IPS-11a (cell line): ENCODE data around the gene GFRA1.
"Not testable (repeated sequence)": the region's sequence is repeated elsewhere in the genome, so short reads cannot be mapped to it uniquely, and the experiment has no call there.

Source experiments
- H3K4me3 ChIP-seq: one replicate; pipeline ENCODE4 v1.5.1; 2013; ENCODE audit warnings: low read depth, low read length, control low read depth

Gene GFRA1

DNA sequence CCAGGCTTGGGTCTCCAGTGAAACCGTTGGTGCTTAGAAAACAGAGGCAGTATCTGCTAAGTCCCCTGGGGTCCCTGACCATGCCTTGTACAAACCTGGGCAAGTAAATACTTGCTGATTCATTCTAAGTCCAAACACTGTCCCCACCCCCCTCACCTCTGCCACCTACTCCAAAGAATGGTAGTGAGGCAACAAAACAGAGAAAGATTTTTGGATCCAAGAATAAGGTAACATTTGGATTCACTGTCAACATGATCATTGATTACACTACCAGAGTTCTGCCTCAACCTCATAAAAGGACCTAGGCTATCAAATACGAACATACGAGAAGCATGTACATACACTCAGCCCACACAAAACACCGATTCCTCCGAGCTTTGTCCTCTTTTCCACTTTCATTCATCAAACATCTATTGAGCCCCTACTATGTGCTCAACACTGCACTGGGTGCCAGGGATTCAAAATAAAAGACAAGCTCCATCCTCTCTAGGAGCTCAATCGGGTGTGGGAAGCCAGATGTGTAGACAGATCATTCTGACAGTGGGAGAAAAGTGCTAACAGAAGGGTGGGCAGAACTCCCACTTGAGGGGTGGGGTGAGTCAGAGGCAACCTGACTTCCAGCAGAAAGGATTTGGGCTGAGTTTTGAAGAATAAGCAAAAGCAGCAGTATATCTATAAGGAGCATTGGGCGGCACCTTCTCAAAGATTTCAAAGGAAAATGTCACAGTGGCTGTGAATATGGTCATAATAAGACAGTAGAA, 71.2 kb downstream of the GFRA1 start:
- H3K4me3 ChIP-seq = no peak overlapping the region

DNA sequence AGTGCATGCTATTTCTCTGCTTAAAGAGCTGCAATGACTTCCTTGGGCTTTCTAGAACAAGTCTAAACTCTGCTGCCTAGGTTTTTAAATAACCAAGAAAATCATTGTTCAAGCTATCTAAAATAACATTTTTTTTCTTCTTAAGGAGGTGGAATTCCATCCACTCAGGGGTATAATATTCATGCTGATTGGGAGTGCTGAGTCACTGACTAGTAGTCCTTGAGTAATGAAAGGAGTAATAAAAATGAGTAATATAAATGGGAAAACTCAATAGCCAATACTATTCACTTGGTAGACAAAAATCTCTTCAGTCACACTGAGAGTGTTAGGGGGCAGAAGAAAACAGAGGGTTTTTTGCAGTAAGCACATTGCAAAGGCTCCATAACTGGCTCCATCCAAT, 72.0 kb downstream of the GFRA1 start:
- H3K4me3 ChIP-seq = no peak overlapping the region

DNA sequence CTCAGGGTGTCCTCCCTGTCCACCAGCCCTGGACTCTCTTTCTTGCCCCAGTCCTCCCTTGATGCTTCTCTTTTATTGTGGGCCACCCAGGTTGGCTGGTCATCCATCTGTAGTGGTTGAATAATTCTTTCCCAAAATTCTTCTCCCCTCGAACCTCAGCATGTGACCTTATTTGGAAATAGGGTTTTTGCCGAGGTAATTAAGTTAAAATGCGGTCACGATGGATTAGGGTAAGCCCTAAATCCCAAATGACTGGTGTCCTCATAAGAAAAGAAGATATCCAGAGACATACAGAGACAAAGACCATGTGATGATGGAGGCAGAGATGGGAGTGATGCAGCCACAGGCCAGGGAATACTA, 74.3 kb downstream of the GFRA1 start:
- H3K4me3 ChIP-seq = no peak overlapping the region

DNA sequence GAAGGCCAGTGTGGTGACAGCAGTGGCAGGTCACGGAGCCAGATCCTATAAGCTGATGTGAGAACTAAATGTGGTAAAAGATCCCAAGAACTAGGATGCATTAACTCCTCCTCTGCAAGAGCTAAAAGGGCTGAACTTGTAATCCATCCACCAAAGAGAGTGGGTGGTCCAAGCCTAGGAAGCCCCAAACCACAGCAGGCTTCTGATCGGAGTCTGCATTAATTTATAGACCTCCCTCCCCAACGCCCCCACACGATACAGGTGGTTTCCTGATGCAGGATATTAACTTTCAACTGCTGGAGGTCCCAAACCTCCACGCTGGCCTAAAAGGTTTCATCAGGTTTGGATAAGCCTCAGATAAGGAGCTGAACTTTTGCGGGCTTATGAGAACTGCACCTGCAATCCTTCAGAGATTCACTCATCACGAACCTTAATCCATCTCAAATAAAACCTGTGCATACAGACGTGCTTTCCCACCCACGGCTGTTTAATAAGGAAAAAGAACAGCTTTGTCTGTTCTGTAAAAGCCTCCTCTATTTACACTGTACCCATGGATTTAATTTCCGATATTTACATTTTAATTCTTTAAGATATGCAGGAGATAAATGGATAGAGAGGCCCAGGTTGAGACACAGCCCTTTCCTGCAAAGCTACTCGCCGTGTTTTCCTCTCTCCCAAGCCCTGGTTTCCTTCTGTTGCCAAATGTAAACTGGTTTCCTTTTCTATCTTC, 74.9 kb downstream of the GFRA1 start:
- no peak overlapping the region for H3K4me3 ChIP-seq

DNA sequence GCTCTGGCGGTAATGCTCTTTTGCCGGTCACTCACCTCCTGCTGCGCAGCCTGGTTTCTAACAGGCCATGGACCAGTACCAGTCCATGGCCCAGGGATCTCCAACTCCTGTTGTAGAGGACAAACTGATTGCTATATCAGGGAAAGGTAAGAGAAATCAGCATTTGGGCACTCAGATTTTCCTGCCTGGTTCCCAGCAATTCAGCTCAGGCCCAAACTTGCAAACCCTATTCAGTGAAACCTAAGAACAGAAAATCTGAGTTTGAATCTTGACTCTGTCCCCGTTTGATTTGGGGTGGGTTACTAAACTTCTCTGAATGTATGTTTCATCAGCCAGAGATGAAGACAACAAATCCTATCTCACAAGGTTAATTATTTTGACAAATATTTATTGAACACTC, 77.4 kb downstream of the GFRA1 start:
- no peak overlapping the region for H3K4me3 ChIP-seq

DNA sequence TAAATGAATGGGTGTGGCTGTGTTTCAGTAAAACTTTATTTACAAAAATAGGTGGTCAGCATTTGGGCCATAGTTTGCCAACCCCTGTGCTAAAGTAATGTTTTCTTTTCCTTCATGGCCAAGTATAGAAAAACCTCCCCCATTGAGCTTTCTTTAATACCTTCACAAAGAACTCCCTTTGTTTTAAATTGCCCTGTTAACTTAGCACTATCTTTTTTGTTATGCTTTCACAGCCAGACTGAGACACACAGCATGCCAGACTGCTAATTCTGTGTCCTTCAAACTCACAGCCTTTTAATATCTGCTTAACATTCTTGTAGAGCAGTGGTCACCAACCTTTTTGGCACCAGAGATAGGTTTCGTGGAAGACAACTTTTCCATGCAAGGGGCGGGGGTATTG, 78.0 kb downstream of the GFRA1 start:
- no peak overlapping the region for H3K4me3 ChIP-seq

DNA sequence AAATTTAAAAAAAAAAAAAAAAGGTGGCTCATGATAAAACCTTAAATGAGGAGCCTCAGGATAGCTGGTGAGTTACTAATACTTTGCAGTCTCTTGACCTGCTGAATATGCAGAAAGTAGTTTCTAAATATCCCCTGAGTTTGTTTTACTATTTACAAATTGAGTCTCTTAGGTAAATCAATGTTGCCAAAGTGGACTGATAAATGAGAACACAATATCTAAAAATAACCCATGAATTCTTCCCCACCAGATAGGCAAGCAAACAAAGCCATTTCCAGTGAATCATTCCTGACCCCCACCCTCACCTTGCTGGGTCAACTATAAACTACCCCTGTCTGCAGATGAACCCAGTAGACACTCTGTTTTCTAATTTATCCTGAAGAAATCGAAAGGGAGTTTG, 78.9 kb downstream of the GFRA1 start:
- H3K4me3 ChIP-seq = no peak overlapping the region

DNA sequence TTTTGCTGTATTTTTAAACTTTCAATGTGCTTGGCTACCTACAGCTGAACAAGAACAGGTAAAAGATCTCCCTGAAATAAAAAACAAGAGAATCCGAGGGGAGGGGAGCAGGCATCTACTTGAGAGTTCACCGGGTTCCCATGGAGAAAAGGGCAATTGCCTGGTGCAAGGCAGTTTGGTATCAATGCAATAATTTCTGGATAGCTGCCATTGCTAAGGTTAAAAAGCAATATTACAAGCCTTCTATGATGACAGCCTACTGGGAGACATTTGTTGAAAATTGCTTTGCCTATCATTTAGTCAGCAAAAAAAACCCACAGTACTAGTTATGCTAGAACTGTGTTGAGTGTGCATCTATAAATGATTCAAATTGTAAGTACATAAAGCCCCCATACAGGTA, 82.1 kb downstream of the GFRA1 start:
- H3K4me3 ChIP-seq = no peak overlapping the region

DNA sequence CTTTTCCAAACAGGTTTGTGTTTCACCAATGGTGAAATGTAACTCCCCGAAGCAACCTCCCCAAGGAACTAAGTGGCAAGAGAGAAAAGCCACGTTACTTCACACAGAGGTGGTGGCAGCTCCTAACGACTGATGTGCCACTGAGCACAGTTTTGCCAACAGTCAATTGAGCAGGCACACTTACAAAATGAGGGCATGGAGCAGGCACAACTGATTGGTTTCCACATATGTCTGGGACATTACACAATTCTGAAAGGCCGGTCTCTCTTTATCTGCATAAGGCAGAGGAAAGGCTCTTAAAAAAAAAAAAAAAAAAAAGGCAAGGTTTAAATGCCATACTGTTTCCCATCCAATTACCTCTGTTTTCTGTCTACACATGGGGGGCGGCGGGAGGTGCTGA, 86.7 kb downstream of the GFRA1 start:
- no peak overlapping the region for H3K4me3 ChIP-seq

DNA sequence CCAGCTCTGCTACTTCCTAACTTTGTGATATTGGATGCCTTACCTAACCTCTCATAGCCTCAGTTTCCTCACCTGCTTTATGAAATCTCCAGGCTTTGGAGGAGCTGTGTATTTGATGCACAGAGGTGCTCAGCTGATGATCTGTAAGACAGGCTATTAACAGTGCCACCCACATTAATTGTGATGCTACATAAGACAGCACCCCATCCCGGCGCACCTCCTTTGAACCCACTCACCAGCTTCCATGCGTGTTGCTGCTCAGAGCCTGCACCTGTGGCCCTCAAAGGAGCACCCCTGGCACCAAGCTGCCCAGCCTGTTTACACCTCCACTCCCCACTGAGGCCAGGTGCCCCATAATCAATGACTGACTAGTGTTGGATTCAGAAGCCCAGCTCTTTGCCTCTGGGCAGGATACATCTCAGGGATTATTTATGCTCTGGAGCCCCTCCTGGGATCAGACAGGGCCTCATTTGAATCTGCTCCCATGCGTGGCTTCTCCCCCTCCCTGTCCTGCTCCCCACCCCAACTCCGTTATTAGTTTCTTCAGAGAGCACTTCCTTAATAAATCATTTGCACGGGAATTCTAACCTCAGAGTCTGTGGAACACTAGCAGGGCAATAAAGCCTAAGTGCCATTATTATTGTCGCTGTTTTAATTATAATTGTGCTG, 87.7 kb downstream of the GFRA1 start:
- no peak overlapping the region for H3K4me3 ChIP-seq

DNA sequence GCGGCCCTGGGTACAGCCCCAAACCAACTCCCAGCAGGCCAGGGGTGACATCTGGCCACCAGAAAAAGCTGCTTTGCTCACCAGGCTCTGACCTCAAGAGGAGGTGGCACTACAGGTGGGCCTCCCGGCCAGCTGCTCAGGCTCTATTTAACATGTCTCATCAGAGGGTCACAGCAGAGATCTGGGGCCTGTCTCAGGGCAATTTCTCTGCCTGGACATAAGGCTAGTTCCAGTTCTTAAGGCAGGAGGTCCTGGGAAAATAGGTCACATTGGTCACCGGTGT, 88.6 kb downstream of the GFRA1 start:
- no peak overlapping the region for H3K4me3 ChIP-seq

DNA sequence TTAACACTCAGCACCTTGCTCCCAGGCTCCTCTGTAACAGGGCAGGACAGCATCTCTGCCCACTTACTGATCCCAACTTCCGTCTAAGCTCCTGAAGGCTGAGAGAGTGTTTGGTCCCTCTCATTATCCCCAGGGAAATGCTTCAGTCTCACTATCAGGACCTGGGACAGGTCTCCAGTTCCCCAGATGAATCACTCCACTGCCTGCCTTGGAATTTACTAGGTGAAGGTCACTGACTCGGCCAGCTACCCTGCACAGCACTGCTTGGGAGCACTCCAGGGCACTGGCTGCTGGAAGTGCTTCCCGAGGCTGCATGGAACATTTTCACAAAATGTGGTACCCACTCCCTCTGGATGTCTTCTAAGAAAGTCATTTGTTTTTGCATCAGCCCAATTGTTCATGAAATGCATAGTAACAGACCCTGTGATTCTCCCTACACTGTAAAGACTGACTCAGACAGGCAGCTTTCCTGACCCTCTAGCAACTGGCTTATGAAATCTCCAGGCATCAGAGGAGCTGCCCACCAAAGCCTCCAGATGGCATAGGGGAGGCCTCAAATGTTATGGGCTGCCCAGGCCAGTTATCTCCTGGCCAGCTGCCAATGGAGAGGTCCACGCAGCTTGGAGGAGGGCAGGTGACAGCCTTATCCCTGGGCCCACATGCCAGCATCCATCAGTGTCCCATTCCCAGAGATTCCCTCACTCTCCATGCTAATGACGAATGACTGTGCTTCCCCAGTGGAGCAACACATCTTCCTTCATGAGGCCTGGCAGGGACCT, 89.1 kb downstream of the GFRA1 start:
- H3K4me3 ChIP-seq = no peak overlapping the region

DNA sequence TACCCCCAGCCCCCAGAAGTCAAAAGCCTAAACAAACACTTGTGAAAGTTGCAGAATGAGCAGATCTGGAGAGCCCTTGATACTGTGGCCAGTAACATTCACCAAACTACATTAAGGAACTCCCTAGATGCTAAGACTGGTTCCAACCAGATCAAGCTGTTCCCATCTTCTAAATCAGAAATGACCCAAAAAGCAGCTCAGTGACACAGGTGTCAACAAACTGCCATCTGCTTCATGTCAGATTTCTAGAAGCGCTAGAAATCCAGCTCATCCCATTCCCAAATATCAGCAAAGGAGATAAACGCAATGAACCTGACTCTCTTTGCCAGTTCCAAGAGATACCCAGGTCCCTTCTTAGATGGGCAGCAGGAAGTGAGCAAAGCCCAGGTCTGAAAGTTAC, 90.6 kb downstream of the GFRA1 start:
- H3K4me3 ChIP-seq = no peak overlapping the region

DNA sequence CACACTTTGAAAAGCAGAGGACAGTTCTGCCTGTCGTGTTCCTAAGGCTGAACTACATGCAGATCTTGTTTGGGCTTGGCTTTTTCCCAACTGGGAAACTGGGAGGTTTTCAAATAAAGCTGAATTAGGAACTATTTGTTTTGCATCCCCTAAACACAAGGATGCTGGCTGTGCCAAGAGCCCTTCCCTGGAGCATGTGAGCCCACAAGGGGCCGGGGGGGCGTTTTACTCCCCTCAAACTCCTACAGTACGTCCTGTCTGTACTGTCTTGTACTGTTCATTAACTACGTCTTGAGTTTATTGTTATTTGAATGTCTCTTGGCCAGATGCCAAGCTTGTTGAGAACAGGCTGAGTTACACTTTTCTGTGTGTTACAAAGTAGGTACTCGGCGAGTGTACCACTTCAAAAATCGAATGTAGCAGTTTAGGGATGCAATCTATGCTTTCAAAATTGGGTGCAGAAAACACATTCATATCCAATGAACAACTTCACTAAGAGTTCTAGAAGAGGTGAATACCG, 94.9 kb downstream of the GFRA1 start:
- H3K4me3 ChIP-seq = no peak overlapping the region

DNA sequence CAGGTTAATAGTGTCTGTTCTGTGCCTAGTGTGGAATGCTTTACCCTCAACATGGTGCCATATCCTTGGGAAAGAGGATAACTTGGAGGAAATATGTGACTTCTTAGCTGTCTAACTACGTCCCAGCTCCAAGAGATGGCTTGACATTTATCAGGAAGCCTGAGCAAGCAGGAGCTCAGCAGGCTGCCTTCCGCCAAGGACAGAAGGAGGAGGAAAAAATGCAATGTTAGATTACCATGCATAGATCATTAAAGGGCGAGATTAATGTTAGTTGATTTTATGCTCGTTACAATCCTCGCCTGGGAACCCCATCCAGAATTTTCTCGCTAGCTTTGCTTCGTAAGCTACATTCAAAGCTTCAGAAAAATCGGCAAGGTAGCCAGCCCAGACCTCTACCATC, 97.8 kb downstream of the GFRA1 start:
- H3K4me3 ChIP-seq = no peak overlapping the region

DNA sequence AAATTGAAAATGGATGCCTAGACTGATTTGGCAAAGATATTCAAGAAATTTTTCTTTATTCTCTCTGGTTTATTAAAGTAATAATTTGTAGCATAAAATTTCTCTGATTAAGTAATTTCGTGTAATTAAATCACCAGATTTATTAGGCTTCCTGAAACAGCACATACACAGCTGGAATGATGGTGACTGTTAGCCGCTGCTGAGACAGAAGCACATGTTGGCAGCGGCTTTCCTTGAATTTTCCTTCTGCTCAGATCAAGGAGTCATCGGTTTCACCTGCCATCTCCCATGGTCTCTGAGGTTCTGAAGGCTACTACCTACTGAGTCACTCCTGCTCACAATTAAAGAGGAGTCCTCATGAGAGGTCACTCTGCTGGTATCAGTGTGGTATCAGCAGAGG, 101.5 kb downstream of the GFRA1 start:
- H3K4me3 ChIP-seq = no peak overlapping the region

DNA sequence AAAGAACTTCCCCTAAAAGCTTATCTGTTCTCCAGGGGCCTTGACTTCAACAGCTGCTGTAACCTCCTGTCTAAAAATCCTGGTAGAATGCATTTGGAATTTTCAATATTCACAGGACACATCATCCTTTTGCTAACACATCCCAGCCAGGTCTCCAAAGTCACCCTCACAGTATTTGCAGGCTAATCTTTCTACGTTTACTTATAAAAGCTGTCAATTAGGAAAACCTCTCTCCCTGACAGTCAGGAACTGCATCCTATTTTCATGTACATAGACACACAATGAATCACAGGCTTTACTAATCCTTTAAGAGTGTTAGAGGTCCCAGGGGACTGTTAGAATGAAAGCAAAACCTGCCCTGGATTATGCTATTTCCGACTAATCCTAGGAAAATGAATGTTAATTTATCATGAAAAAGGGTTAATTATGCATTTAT, 102.2 kb downstream of the GFRA1 start:
- H3K4me3 ChIP-seq = no peak overlapping the region

DNA sequence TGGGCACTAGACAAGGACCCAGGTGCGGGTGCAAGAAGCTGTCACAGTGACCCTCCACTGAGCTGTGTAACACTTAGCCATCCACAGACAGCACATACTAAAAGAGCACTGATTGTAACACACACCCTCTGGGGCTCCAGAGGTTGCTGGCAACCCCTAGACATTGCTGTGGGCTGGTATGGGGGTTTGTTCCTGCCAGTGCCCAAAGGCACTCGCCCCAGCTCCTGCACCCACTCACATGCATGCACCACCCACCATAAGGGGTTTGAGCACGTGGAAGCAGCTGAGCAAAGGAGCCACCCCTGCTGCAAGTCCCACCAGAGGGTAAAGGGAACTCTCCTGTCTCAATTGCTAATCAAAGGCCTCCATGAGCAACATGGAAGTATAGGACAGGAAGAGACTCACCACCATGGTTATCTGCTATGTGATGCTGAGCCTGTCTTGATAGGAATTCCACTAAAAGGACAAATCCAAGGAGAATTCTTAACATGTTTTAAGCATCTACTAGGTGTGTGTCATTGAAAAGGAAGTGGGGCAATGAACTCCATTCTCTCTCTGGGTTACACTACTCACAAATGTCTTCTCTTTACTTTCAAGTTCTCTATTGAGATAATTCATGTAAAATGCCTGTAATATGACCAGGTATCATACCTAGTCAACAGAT, 103.1 kb downstream of the GFRA1 start:
- H3K4me3 ChIP-seq = no peak overlapping the region

DNA sequence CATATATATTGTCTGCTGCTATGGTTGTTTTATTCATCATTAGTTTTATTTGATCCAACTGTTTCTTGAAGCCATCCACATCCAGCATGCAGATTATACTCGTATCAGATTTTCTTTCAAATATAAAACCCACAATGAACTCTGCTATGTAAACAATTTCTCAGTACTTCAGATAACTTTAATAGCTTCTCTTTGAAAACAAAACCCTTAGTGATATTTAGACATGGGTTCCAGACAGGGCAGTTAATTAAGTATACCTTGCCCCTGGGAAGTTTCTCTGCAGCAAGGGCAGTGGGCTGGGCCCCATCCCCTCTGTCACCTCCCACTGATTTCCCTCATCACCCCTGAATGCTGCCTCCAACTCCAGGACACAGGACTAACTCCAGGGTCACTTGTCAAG, 104.3 kb downstream of the GFRA1 start:
- H3K4me3 ChIP-seq = no peak overlapping the region

DNA sequence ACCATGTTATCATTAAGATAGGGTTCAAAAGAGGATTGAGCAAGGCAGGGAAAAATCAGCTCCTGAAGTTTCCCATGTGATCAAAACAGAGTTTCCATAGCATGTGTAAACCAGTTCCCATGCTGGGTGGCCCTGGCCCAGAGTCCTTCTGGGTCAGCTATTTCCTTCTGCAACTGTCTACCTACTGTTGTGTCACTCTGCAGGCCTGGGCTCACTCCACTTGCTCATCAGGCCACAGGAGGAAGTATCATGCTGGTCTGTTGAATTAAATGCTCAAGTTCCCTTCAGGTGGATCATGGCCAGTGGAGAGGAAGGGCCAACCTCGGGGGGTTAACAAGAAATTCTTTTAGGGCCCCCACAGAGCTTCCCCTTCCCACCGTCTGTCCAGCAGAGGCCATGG, 104.7 kb downstream of the GFRA1 start:
- H3K4me3 ChIP-seq = no peak overlapping the region

DNA sequence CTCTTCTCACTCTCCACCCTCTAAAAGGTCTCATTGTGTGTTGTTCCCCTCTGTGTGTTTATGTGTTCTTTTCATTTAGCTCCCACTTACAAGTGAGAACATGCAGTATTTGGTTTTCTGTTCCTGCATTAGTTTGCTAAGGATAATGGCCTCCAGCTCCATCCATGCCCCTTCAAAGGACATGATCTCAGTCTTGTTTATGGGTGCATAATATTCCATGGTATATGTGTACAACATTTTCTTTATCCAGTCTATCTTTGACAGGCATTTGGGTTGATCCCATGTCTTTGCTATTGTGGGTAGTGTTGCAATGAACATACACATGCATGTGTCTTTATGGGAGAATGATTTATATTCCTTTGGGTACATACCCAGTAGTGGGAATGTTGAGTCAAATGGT, 107.1 kb downstream of the GFRA1 start:
- not testable (repeated sequence) for H3K4me3 ChIP-seq
